Ishikawa (cell line): ENCODE measurements around the gene HOXB8.

Experiments
- CEBPB ChIP-seq: IDR thresholded peaks from 2 replicates; pipeline ENCODE4 v1.6.1; 2012
- CREB1 ChIP-seq: IDR thresholded peaks from 2 replicates; pipeline ENCODE4 v1.6.1; 2012; ENCODE audit warnings: low read depth
- EP300 ChIP-seq: IDR thresholded peaks from 2 replicates; pipeline ENCODE4 v1.6.1; 2012; ENCODE audit warnings: borderline replicate concordance
- FOXM1 ChIP-seq: IDR thresholded peaks from 2 replicates; pipeline ENCODE4 v1.6.1; 2012; ENCODE audit warnings: low read depth, borderline replicate concordance
- NFIC ChIP-seq: IDR thresholded peaks from 2 replicates; pipeline ENCODE4 v1.6.1; 2012
- RAD21 ChIP-seq: IDR thresholded peaks from 2 replicates; pipeline ENCODE4 v1.6.1; 2012; ENCODE audit warnings: low read depth
- TCF12 ChIP-seq: IDR thresholded peaks from 2 replicates; pipeline ENCODE4 v1.6.1; 2012; ENCODE audit warnings: low read depth
- YY1 ChIP-seq: IDR thresholded peaks from 2 replicates; pipeline ENCODE4 v1.6.1; 2012; ENCODE audit warnings: low read depth
- TF ChIP-seq, protein P1 (sequence below): IDR thresholded peaks from 2 replicates; pipeline ENCODE4 v1.6.1; 2012; ENCODE audit warnings: low read depth, mild to moderate bottlenecking
- TF ChIP-seq, protein P2 (sequence below): IDR thresholded peaks from 2 replicates; pipeline ENCODE4 v1.6.1; 2012
- TF ChIP-seq, protein P3 (sequence below): IDR thresholded peaks from 2 replicates; pipeline ENCODE4 v1.6.1; 2012

DNA sequence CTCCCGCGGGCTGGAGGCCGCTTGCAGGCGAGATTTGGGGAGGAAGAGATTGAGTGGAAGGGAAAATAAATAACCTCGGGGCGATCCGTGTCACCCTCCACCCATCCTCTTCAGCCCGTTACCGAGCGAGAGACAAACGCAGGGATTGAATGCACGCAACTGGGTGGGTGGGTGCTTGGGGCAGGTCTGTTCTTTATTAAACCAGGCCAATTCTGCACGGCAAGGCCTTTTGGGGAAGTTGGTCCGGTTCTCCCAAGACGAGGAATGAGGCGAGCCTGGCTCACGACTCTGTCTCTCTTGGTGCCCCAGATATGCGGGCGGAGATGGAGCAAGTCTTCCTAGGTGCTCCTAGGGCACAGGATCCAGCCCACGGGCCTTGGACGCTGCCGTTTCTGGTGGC is 3.9 kb downstream of the HOXB8 start:
- TF ChIP-seq, protein P1, sequence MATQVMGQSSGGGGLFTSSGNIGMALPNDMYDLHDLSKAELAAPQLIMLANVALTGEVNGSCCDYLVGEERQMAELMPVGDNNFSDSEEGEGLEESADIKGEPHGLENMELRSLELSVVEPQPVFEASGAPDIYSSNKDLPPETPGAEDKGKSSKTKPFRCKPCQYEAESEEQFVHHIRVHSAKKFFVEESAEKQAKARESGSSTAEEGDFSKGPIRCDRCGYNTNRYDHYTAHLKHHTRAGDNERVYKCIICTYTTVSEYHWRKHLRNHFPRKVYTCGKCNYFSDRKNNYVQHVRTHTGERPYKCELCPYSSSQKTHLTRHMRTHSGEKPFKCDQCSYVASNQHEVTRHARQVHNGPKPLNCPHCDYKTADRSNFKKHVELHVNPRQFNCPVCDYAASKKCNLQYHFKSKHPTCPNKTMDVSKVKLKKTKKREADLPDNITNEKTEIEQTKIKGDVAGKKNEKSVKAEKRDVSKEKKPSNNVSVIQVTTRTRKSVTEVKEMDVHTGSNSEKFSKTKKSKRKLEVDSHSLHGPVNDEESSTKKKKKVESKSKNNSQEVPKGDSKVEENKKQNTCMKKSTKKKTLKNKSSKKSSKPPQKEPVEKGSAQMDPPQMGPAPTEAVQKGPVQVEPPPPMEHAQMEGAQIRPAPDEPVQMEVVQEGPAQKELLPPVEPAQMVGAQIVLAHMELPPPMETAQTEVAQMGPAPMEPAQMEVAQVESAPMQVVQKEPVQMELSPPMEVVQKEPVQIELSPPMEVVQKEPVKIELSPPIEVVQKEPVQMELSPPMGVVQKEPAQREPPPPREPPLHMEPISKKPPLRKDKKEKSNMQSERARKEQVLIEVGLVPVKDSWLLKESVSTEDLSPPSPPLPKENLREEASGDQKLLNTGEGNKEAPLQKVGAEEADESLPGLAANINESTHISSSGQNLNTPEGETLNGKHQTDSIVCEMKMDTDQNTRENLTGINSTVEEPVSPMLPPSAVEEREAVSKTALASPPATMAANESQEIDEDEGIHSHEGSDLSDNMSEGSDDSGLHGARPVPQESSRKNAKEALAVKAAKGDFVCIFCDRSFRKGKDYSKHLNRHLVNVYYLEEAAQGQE: no peak
- TF ChIP-seq FOXM1 (no peak), CEBPB (no peak), EP300 (no peak), RAD21 (no peak), CREB1 (no peak), NFIC (no peak), TCF12 (no peak), YY1 (no peak)
- TF ChIP-seq, protein P2, sequence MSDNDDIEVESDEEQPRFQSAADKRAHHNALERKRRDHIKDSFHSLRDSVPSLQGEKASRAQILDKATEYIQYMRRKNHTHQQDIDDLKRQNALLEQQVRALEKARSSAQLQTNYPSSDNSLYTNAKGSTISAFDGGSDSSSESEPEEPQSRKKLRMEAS: no peak
- TF ChIP-seq, protein P3, sequence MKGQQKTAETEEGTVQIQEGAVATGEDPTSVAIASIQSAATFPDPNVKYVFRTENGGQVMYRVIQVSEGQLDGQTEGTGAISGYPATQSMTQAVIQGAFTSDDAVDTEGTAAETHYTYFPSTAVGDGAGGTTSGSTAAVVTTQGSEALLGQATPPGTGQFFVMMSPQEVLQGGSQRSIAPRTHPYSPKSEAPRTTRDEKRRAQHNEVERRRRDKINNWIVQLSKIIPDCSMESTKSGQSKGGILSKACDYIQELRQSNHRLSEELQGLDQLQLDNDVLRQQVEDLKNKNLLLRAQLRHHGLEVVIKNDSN: no peak
